ENCODE data around the gene SLC22A23. TPM values are rescaled to one million over a fixed set of nuclear protein-coding genes. Genes with fewer than 3 reads are reported as not detected.
A peak's percentile ranks its signal among the peaks of the same experiment; 100 is the strongest.

Gene SLC22A23
- total RNA-seq, 1 donor from 2014 or later = 10.3 TPM

DNA sequence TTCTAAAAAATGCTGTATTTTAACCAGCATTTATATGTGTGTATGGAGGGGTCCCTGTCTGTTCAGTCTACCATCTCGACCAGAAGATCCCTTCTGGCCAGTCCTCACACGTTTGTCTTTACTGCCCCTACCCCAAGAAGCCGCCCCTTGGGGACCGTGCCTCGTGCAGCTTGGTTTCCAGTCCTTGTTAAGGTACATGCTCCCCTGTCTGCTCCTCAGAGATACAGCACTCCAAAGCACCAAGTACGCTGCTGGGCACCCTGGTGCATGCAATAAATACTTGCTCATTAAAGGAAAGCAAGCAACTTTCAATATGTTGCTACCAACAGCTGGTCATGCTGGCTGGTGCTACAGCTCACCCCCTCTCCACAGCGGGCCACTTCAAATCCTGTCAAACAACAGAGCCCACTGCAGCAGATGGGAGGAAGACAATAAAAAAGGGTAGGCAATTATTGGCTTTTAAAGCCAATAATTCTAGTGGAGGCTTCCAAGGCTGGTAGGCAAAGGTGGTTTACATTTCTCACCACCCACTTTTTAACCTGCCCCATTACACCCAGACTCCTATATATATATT lies 136.5 kb downstream of the SLC22A23 start:
- intact Hi-C loops (cut with DNase I) = loop anchor here (5.0 kb wide), 1 partner anchor 227 kb away; no protein-coding TSS in a partner anchor
- DNase-seq (ENCODE audit: low spot score) (peak; percentile 43), ATAC-seq (no peak)

DNA sequence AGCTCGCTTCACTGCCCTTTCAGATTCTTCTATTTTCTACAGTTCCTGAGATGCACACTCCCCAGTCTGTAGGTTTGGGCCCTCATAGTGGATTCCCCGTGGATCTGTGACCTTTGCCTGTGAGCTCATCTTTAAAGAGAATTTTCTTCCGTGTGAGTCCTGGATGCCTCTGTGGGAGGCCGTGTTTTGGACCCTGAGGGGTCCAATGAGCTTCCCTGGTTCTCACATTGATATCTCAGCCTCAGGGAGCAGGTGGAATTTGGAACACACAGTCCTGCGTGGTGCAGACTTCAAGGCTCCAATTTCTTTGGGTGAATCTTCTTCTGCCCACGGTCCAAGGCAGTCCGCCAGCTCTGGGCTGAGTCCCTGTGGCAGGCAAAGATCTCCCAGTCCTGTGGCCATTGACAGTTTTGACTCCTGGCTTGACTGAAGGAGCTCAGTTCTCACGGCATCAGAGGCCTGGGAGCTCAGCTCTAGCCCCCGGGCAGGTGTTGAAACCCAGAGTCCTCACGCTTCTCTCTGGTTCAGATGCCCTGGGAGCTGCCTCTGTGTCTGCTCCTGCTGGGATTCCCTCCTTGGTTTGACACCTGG lies 137.1 kb downstream of the SLC22A23 start:
- no peak for ATAC-seq
- peak; percentile 18 for DNase-seq (ENCODE audit: low spot score)
- intact Hi-C loops (cut with DNase I) = loop anchor here (5.0 kb wide), 1 partner anchor 228 kb away; no protein-coding TSS in a partner anchor

DNA sequence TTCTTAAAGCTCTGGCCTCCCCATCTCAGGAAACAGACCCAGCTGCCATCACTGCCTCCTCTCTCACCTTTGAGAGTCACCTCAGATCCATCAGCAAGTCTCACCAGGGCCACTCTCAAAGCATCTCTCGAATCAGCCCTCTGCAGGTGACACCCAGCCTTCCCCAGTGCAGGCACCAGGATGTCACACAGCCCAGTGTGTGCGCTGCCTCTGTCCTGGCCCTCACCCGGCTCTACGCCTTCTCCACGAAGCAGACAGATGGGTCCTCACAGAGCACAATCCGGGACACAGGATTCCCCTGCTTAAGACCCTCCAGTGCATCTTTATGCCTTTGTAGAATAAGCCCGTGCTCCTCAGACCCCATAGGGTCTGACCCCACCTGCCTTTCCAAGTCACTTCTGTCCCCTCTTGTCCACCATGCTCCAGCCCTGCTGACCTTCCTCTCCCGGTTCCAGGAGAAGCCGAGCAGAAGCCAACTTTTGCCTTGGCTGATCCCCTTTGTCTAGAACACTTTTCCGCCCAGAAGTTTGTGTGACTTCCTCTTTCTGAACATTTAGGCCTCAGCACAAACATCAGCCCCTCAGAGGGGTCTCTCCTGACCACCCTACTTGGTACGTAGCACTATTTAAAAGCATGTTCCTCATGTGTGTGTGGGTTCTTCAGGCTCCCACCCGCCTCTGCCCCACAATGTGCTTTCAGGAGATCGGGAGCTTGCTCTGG lies 137.9 kb downstream of the SLC22A23 start:
- ATAC-seq (no peak), DNase-seq (ENCODE audit: low spot score) (peak; percentile 27)

DNA sequence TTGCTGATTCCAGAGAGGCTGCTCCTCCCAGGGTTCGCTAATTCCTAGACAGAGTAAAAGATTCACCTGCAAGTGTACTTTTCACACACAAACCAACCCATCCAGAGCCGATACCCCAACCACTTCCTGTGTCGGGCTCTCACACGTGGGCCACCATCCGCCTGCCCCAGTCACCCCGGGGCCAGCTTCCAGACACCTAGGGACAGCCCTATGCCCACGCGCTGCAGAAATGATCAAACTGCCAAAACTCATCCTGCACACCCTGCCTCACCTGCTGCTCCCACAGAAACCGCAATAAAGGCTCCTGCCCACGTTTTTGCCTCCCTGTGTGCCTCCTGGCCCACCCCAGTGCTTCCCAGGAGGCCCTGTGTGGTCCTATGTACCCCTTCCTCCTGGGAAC lies 138.6 kb downstream of the SLC22A23 start:
- intact Hi-C loops (cut with DNase I) = no loop called here
- ATAC-seq (no peak), DNase-seq (ENCODE audit: low spot score) (peak; percentile 19)

More for the DNA sequence above, 137.9 kb downstream of the SLC22A23 start:
- intact Hi-C loops (cut with DNase I) = no loop called here

DNA sequence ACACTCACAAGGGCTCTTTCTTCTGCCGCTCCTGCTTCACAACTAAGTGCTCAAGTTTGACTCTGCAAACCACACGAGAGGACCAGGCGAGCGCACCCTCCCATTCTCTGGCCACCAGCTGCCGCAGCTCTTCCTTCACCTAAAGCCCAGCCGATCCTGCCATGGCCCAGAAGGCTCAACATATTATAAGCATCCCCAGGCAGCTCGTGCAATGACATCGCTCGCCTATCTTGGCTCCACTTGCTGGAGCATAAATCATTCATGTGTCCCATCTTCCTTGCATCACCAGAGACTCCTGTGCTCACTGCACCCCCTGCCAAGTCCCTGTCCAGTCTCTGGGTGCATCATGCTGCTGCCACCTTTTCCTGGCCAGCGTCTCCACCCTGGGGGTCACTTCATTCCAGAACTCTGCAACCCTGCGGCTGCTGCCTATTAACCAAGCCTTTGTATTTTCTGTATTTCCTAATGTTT lies 139.1 kb downstream of the SLC22A23 start:
- ATAC-seq (no peak), DNase-seq (ENCODE audit: low spot score) (peak; percentile 48)
- intact Hi-C loops (cut with DNase I) = no loop called here

DNA sequence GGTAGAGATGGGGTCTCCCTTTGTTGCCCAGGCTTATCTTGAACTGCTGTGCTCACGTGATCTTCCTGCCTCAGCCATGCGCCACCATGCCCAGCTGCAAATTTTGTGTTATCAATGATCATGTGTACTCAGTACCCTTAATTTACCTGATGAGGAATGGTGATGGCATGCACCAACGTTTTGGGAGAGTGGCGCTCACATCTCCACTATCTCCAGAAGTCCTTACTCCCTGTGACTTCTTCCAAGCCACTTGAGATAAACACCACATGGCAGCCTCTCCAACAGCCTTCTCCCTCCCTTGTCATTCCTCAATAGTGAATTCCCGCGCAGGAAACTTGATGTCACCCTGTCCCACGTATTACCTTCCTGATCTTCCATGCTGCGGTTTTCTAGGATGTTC lies 140.0 kb downstream of the SLC22A23 start:
- DNase-seq (ENCODE audit: low spot score) (peak; percentile 13), ATAC-seq (no peak)
- intact Hi-C loops (cut with DNase I) = no loop called here

DNA sequence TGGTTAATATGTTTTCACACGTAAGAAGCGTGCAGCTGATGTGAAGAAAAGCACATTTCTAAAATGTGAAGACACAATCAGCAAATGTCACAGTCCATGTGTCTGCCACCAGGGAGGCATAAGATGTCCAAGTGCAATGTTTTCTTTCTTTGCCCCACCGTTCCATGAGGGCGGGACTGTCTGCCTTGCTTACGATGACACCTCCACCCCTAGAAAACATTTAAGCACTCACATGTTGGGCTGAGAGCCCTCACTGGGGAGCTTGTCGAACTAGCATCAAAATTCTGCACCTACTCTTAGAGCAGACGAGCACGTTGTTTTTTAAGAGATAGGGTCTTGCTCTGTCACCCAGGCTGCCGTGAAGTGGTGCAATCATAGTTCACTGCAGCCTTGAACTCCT lies 140.5 kb downstream of the SLC22A23 start:
- peak; percentile 14 for DNase-seq (ENCODE audit: low spot score)
- ATAC-seq = no peak
- intact Hi-C loops (cut with DNase I) = no loop called here

DNA sequence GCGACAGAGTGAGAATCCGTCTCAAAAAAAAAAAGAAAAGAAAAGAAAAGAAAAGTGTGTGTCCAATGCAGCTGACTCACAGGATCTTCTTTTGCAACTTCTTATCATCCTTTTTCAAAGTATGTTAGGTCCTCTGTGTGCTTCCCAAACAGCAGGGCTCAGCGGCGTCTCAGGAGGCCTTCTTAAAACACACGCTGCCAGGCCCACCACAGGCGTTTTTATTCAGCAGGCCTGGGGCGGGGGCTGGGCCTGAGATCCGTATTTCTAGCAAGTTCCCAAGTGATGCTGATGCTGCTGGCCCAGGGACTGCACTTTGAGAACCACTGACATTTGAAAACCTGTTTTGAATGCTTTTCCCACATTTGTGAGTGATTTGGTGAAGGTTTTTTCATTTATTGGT lies 141.0 kb downstream of the SLC22A23 start:
- peak; percentile 31 for DNase-seq (ENCODE audit: low spot score)
- ATAC-seq = no peak
- intact Hi-C loops (cut with DNase I) = no loop called here

DNA sequence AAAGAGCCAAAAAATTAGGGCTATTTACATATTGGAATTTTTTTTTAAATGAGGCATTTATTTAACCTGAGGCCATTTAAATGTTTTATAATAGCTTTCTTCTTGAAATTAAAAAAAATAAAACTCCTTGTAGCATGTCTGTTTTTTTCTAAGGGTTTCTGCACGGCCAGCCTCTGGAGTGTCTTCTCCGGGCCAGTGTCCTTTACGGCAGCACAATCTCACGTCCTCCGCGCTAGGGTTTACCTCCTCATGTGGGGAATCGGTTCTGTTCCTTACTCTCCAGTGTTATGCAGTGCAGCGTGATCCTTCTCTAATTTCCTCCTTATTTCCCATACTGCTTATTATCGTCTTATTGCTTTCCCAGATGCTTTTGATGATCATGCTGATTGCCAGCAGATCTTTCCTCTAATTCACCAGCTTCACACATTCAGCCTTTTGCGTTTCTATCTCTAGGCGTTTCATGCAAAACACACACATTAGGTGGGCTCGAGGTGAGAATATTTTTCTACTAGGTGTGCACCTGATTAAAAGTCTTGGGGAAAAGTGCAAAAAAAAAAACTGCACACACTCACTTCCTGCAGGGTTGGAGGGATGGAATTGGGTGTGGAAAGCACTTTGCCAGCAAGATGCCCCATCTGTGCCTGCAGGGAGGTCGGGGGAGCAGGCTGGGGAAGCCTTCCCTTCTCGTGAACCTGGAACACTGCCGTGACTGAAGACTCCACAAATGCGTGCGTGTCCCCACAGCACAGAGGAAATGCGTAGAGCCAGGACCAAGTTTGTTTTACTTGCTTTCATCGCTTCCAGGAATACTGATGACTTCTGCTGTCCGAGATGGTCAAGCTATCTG lies 142.0 kb downstream of the SLC22A23 start:
- intact Hi-C loops (cut with DNase I) = no loop called here

DNA sequence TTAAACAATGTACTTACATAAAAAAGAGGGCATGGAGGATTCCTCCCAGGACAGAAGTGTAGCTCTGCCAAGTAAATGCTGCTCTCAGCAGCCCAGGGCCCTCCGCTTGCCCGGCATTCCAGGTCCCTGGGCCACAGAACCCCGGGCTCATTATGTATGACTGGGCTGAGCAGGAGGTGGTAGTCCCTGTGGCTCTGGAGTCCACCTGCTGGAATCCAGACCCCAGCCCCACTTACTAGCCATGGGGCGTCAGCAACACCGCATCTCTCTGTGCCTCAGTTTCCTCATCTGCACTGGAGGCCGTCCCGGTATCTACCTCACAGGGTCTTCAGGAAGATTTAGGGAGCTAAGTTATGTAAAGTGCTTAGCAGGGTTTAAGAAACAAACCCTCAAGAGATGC lies 142.7 kb downstream of the SLC22A23 start:
- intact Hi-C loops (cut with DNase I) = no loop called here
- no peak for ATAC-seq
- DNase-seq (ENCODE audit: low spot score) = peak; percentile 21

More for the DNA sequence above, 142.0 kb downstream of the SLC22A23 start:
- ATAC-seq (no peak), DNase-seq (ENCODE audit: low spot score) (peak; percentile 17)

DNA sequence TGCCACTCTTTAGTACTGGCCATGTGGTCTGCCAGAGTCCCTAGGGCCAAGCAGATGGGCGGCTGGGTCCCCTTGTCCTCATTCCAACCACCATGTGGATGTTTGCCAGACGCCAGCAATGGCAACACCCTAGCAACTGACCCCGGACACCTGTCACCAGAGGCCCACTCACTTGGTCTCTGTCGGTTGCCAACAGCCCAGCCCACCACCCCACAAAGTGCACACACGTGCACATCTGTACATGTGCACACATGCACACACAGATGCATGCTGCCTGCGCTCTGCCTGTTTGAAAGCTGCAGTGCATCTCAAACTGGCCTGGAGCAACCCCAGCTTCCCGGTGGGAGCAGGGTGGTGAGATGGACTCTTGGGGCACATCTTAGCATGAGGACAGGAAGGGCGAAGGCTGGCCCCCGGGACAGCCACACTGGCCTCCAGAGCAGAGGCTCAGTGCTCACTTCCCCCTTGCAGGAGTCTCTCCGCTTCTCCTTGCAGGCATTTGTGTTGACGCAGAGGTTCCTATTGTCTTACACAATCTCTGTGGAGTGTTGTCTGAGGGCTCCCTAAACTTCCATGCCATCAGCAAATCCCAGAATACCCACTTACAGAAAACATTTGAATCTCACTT lies 144.1 kb downstream of the SLC22A23 start:
- intact Hi-C loops (cut with DNase I) = no loop called here
- DNase-seq (ENCODE audit: low spot score) = peak; percentile 56
- ATAC-seq = peak; percentile 70

DNA sequence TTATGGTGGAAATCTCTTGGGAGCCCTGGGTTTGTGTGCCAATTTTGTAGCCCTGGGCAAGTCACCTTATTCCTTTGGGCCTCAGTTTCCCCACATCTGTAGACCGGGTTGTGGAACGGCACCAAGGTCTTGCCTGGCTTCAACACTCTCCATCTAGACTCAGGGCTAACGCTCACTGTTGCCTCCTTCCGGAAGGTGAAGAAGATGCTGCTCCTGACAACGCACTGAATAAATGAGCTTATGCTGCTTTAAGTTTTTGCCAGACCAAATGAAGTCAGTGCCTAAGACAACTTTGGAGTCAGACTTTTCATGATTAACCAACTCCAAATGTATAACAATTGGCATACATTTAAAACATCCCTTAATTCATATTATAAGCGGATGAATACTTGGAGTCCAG lies 145.0 kb downstream of the SLC22A23 start:
- peak; percentile 15 for DNase-seq (ENCODE audit: low spot score)
- intact Hi-C loops (cut with DNase I) = no loop called here
- no peak for ATAC-seq

DNA sequence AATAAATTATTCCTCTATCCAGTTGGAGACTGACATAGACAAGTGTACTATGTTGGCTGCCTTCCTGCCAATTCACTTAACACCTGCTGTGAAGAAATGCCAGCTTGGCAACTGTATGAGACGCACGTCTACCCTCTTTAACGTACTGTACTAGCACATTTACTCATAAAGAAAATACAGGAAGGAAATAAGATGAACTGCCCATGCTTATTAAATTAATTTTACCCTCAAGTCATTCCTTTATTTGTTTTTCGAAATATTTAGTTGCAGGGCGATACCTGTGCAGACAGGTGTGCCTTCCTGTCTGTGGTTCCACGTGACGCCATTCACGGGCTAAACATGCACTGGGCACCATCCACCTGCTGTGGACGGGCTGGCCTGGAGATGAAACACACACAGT lies 146.1 kb downstream of the SLC22A23 start:
- no peak for ATAC-seq
- intact Hi-C loops (cut with DNase I) = no loop called here
- DNase-seq (ENCODE audit: low spot score) = peak; percentile 40

DNA sequence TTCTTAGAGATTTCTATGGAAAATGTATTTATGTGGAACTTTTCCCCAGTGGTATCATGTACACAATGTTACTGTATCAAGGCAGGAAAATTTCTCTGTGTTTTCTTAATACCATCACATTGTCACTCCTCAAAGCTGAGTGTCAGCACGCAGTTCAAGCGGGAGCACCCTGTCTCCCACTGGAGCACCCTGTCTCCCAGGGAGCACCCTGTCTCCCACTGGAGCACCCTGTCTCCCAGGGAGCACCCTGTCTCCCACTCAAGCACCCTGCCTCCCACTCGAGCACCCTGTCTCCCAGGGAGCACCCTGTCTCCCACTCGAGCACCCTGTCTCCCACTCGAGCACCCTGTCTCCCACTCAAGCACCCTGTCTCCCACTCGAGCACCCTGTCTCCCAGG lies 146.8 kb downstream of the SLC22A23 start:
- peak; percentile 6 for DNase-seq (ENCODE audit: low spot score)
- intact Hi-C loops (cut with DNase I) = no loop called here
- no peak for ATAC-seq

DNA sequence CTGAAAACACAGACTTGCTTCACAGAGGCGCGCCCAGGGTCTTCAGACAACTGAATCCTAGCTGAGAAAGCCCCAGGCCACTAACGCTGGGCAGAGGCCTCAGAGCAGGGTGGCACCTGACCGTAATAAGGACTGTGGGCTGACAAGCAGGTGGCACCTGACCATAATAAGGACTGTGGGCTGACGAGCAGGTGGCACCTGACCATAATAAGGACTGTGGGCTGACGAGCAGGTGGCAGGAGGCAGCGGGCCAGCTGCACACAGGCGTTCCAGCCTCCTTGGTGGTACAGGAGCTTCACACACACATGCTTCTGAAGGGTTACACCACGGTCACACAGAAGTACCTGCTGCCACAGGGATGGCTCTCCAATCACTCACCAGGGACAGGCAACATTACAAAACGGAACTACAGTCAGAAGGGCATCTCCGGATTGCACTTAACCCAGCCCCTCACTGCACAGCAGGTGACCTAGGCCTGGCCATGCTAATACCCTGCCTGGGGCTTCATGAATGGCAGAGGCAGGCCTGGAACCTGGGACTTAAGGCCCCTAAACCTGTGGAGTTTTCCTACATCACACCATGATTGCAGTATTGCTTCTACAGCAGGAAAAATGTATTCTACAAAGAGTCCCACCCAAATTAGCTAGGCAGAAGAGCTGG lies 147.3 kb downstream of the SLC22A23 start:
- no peak for ATAC-seq
- intact Hi-C loops (cut with DNase I) = no loop called here
- peak; percentile 30 for DNase-seq (ENCODE audit: low spot score)

DNA sequence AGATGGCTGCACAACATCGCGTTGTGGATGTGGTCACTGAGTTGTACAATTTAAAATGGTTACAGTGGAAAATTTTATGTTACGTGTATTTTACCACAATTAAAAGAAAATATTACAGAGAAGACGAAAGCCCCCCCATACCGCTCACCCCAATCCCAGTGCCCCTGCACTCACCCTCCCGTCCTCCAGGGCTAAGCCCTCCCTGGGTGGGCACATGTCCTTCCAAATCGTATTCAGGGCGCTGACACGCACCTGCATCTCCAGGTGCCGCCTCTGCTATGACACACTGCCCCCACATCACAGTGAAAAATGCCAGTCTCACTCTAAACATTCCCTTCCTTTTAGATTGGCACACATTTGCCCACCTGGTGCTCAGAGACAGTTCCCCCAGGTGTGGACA lies 148.7 kb downstream of the SLC22A23 start:
- DNase-seq (ENCODE audit: low spot score) (no peak), ATAC-seq (no peak)
- intact Hi-C loops (cut with DNase I) = no loop called here

DNA sequence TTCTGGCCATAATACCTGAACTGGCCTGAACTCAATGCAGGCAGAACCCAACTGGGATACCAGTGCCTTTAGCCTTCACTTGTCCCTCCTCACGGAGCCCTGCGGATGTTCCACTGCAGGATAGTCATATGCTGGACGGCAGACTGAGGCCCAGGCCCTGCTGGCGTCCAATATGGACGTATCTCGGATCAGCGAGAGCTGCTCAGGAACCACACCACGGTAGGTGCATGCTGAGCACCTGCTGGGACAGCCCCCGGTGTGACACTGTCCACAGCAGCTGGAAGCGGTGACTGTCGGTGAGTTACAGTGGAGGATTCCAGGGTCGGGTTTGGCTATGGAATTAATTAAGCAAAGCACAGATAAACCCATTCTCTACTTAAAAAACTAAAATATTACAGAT lies 149.4 kb downstream of the SLC22A23 start:
- intact Hi-C loops (cut with DNase I) = no loop called here
- DNase-seq (ENCODE audit: low spot score) (peak; percentile 42), ATAC-seq (no peak)

DNA sequence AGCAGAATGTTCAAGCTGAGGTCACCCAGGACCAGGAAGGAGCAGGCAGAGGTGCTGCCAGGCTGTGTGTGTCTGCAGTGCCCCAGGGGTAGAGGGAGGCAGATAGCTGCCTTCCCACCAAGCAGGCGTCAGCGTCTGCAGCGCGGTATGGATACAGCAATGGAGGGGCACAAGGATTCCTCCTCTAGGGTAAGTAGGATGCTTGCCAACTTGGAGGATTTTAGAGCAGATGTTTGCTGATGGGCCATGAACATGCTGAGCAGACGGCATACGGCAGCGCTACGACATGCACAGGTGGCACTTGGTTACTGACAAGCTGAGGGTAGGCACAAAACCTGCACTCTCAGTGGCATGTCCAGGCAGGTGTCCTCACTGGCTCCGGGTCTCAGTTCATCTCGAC lies 150.0 kb downstream of the SLC22A23 start:
- DNase-seq (ENCODE audit: low spot score) (peak; percentile 27), ATAC-seq (no peak)
- intact Hi-C loops (cut with DNase I) = no loop called here
